ENCODE measurements around the gene YIPF5.

The YIPF5 gene

GRCh38 chr5:144135113-144135762 is 35.2 kb downstream of the YIPF5 start:
- Histone ChIP-seq H3K9ac (ENCODE audit: low read length) (peak overlapping the region; percentile 61), H3K23ac (ENCODE audit: low read length) (no peak overlapping the region), H3K9me3 (ENCODE audit: insufficient read depth, low read depth, low read length) (no peaks in the 10 kb centered on the region), H3K27me3 (ENCODE audit: insufficient read depth, low read length) (no peaks in the 10 kb centered on the region), H3K4ac (ENCODE audit: low read depth, low read length) (no peak overlapping the region), H3K4me2 (ENCODE audit: low read length) (no peak overlapping the region), H2BK12ac (ENCODE audit: low read length) (no peak overlapping the region), H4K12ac (ENCODE audit: low read depth, low read length) (no peak overlapping the region), H2BK120ac (ENCODE audit: insufficient read depth, low read length, poor library complexity) (no peak overlapping the region), H3K79me2 (ENCODE audit: control insufficient read depth, insufficient read depth, low read length, poor library complexity) (no peaks in the 10 kb centered on the region), H2BK5ac (ENCODE audit: low read depth, low read length, poor library complexity) (no peak overlapping the region), H3K79me1 (ENCODE audit: low read length) (no peaks in the 10 kb centered on the region), H3K4me1 (ENCODE audit: control insufficient read depth in 1 of 2, insufficient read depth in 2 of 2, low read length in 2 of 2) (no peaks in the 10 kb centered on the region), H3K18ac (ENCODE audit: low read length) (no peak overlapping the region), H3K36me3 (ENCODE audit: control insufficient read depth in 1 of 2, insufficient read depth in 2 of 2, low read length in 2 of 2) (no peaks in the 10 kb centered on the region), H4K91ac (ENCODE audit: low read depth, low read length) (no peak overlapping the region), H2AFZ (ENCODE audit: insufficient read depth, low read length, poor library complexity) (no peak overlapping the region), H4K8ac (ENCODE audit: low read depth, low read length) (no peak overlapping the region), H3K27ac (ENCODE audit: low read depth, low read length) (no peak overlapping the region), H3K14ac (ENCODE audit: low read length) (no peak overlapping the region), H3K4me3 (ENCODE audit: low read depth, low read length) (no peak overlapping the region), H2AK5ac (ENCODE audit: low read length) (no peak overlapping the region)
- DNase-seq: no peak
- WGBS (ENCODE audit: extremely low coverage, insufficient coverage, insufficient read length): no CpG with 5 or more reads among the region's 3 CpGs

GRCh38 chr5:144134194-144134826 is 36.1 kb downstream of the YIPF5 start:
- no peak overlapping the region for H3K4me2 ChIP-seq (ENCODE audit: low read length)
- no peaks in the 10 kb centered on the region for H3K79me2 ChIP-seq (ENCODE audit: control insufficient read depth, insufficient read depth, low read length, poor library complexity)
- no peak overlapping the region for H3K14ac ChIP-seq (ENCODE audit: low read length)
- H3K36me3 ChIP-seq (ENCODE audit: control insufficient read depth in 1 of 2, insufficient read depth in 2 of 2, low read length in 2 of 2): no peaks in the 10 kb centered on the region
- no peak overlapping the region for H3K4ac ChIP-seq (ENCODE audit: low read depth, low read length)
- H3K18ac ChIP-seq (ENCODE audit: low read length): no peak overlapping the region
- no peaks in the 10 kb centered on the region for H3K4me1 ChIP-seq (ENCODE audit: control insufficient read depth in 1 of 2, insufficient read depth in 2 of 2, low read length in 2 of 2)
- H3K4me3 ChIP-seq (ENCODE audit: low read depth, low read length): no peak overlapping the region
- WGBS (ENCODE audit: extremely low coverage, insufficient coverage, insufficient read length): no CpG with 5 or more reads among the region's 2 CpGs
- H3K23ac ChIP-seq (ENCODE audit: low read length): no peak overlapping the region
- H2AK5ac ChIP-seq (ENCODE audit: low read length): no peak overlapping the region
- H2BK12ac ChIP-seq (ENCODE audit: low read length): no peak overlapping the region
- H2BK5ac ChIP-seq (ENCODE audit: low read depth, low read length, poor library complexity): no peak overlapping the region
- no peak overlapping the region for H4K91ac ChIP-seq (ENCODE audit: low read depth, low read length)
- no peaks in the 10 kb centered on the region for H3K79me1 ChIP-seq (ENCODE audit: low read length)
- no peak overlapping the region for H2AFZ ChIP-seq (ENCODE audit: insufficient read depth, low read length, poor library complexity)
- H3K27ac ChIP-seq (ENCODE audit: low read depth, low read length): no peak overlapping the region
- DNase-seq: no peak
- no peaks in the 10 kb centered on the region for H3K27me3 ChIP-seq (ENCODE audit: insufficient read depth, low read length)
- H2BK120ac ChIP-seq (ENCODE audit: insufficient read depth, low read length, poor library complexity): no peak overlapping the region
- no peak overlapping the region for H4K8ac ChIP-seq (ENCODE audit: low read depth, low read length)
- H3K9ac ChIP-seq (ENCODE audit: low read length): no peak overlapping the region
- no peak overlapping the region for H4K12ac ChIP-seq (ENCODE audit: low read depth, low read length)
- H3K9me3 ChIP-seq (ENCODE audit: insufficient read depth, low read depth, low read length): no peaks in the 10 kb centered on the region

- Histone ChIP-seq H4K12ac (ENCODE audit: low read depth, low read length) (no peak overlapping the region), H3K9me3 (ENCODE audit: insufficient read depth, low read depth, low read length) (no peaks in the 10 kb centered on the region), H2BK5ac (ENCODE audit: low read depth, low read length, poor library complexity) (no peak overlapping the region), H4K8ac (ENCODE audit: low read depth, low read length) (no peak overlapping the region), H2BK120ac (ENCODE audit: insufficient read depth, low read length, poor library complexity) (no peak overlapping the region), H2AFZ (ENCODE audit: insufficient read depth, low read length, poor library complexity) (no peak overlapping the region), H3K27ac (ENCODE audit: low read depth, low read length) (no peak overlapping the region), H3K79me2 (ENCODE audit: control insufficient read depth, insufficient read depth, low read length, poor library complexity) (no peaks in the 10 kb centered on the region), H3K4me2 (ENCODE audit: low read length) (no peak overlapping the region), H3K9ac (ENCODE audit: low read length) (no peak overlapping the region), H3K36me3 (ENCODE audit: control insufficient read depth in 1 of 2, insufficient read depth in 2 of 2, low read length in 2 of 2) (no peaks in the 10 kb centered on the region), H3K4me3 (ENCODE audit: low read depth, low read length) (no peak overlapping the region), H3K79me1 (ENCODE audit: low read length) (no peaks in the 10 kb centered on the region), H3K4me1 (ENCODE audit: control insufficient read depth in 1 of 2, insufficient read depth in 2 of 2, low read length in 2 of 2) (no peaks in the 10 kb centered on the region), H4K91ac (ENCODE audit: low read depth, low read length) (no peak overlapping the region), H3K18ac (ENCODE audit: low read length) (no peak overlapping the region), H3K27me3 (ENCODE audit: insufficient read depth, low read length) (no peaks in the 10 kb centered on the region), H2AK5ac (ENCODE audit: low read length) (no peak overlapping the region), H2BK12ac (ENCODE audit: low read length) (no peak overlapping the region), H3K14ac (ENCODE audit: low read length) (no peak overlapping the region), H3K4ac (ENCODE audit: low read depth, low read length) (no peak overlapping the region), H3K23ac (ENCODE audit: low read length) (no peak overlapping the region)
- WGBS (ENCODE audit: extremely low coverage, insufficient coverage, insufficient read length): no CpG with 5 or more reads among the region's 4 CpGs
- DNase-seq: no peak
Observed at GRCh38 chr5:144133050-144133633, 37.3 kb downstream of the YIPF5 start.

DNA sequence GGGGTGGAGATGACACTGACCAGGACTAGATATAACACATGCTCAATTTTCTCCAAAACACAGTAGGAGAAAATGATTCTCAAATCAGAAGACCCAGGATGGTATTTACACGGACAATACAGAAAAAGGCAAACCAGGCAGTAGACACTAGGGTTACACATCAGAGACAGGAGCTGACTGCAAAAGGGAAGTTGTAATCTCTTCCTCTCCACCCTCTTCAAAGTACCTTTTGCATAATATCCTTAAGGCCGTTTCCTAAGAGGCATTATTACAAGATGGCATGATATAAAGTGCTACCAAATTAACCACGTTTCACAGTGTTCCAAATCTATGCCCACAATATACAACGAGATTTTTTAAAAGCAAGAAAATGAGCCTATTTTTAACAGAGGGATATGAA is 39.2 kb downstream of the YIPF5 start:
- Histone ChIP-seq H3K14ac (ENCODE audit: low read length) (no peak overlapping the region), H3K27me3 (ENCODE audit: insufficient read depth, low read length) (no peaks in the 10 kb centered on the region), H3K18ac (ENCODE audit: low read length) (no peak overlapping the region), H3K27ac (ENCODE audit: low read depth, low read length) (no peak overlapping the region), H3K79me2 (ENCODE audit: control insufficient read depth, insufficient read depth, low read length, poor library complexity) (no peaks in the 10 kb centered on the region), H4K12ac (ENCODE audit: low read depth, low read length) (no peak overlapping the region), H2BK120ac (ENCODE audit: insufficient read depth, low read length, poor library complexity) (no peak overlapping the region), H3K4me3 (ENCODE audit: low read depth, low read length) (no peak overlapping the region), H3K36me3 (ENCODE audit: control insufficient read depth in 1 of 2, insufficient read depth in 2 of 2, low read length in 2 of 2) (no peaks in the 10 kb centered on the region), H3K4ac (ENCODE audit: low read depth, low read length) (no peak overlapping the region), H3K4me1 (ENCODE audit: control insufficient read depth in 1 of 2, insufficient read depth in 2 of 2, low read length in 2 of 2) (no peaks in the 10 kb centered on the region), H2BK5ac (ENCODE audit: low read depth, low read length, poor library complexity) (no peak overlapping the region), H3K9me3 (ENCODE audit: insufficient read depth, low read depth, low read length) (no peaks in the 10 kb centered on the region), H3K4me2 (ENCODE audit: low read length) (no peak overlapping the region), H2AK5ac (ENCODE audit: low read length) (no peak overlapping the region), H3K23ac (ENCODE audit: low read length) (no peak overlapping the region), H2BK12ac (ENCODE audit: low read length) (no peak overlapping the region), H4K91ac (ENCODE audit: low read depth, low read length) (no peak overlapping the region), H4K8ac (ENCODE audit: low read depth, low read length) (no peak overlapping the region), H2AFZ (ENCODE audit: insufficient read depth, low read length, poor library complexity) (no peak overlapping the region), H3K9ac (ENCODE audit: low read length) (no peak overlapping the region), H3K79me1 (ENCODE audit: low read length) (no peaks in the 10 kb centered on the region)
- no CpG with 5 or more reads among the region's 4 CpGs for WGBS (ENCODE audit: extremely low coverage, insufficient coverage, insufficient read length)
- no peak for DNase-seq

Data from trophoblast cell (in vitro differentiated cells and primary cell).